Posterior vena cava (tissue), 2 donors: ENCODE measurements around the gene CARMIL1. TPM values are rescaled to one million over a fixed set of nuclear protein-coding genes. Genes with fewer than 3 reads are reported as not detected.
"Not testable (repeated sequence)": the region's sequence is repeated elsewhere in the genome, so short reads cannot be mapped to it uniquely, and the experiment has no call there.

Experiments used
- DNase-seq: peaks from one replicate; pipeline ENCODE4 v3.0.0-alpha.2; 2020; ENCODE audit warnings: low spot score
- intact Hi-C, 2 donors: fragments of 100-400 bp; cut with DNase I; formaldehyde crosslinking; loops; one replicate each; pipeline versions ENCODE4 v1.14.1 to v1.14.2; 2022 to 2023
- total RNA-seq, 2 donors: library from RNA; stranded (reverse); fragmentation: NEBNext Ultra II Directional; extraction: Animal tissue kit (Norgen Biotek cat#: 25700); gene quantifications; one replicate each; pipeline ENCODE4 v1.2.1, GENCODE V29; 2021
- donor health status: DM: yes; HTN: yes; CAD: no.
- donor health status: DM: yes; HTN: yes; CAD: no.

Gene CARMIL1
- total RNA-seq, 2 donors from 2014 or later = 19.8 to 20.4 TPM

DNA sequence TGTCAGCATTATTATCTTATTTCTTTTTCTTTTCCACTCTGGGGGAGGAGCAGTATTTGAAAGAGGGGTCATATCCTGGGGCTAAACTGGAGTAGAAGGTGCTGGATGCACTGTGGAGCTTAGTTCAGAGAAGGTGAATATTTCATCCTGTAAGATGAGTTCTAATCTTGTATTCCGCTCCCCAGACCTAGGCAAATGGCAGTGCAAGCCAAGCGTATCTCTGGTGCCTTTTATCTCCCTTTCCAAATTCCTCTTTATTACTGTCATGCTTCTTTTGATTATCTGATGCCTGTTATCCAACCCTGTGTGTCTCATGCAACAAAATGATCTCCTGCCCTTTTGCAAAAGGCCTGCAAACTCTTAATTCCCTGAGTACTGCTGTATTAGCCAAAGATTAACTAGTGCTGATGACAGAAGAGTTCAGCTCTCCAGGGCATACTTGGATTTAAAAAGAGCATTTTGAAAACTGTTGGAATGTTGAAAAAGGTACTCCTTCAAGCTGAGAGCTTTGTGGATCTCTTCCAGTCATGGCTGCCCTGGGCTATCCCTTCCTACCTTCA, 138.0 kb downstream of the CARMIL1 start:
- intact Hi-C loops = no loop called here

DNA sequence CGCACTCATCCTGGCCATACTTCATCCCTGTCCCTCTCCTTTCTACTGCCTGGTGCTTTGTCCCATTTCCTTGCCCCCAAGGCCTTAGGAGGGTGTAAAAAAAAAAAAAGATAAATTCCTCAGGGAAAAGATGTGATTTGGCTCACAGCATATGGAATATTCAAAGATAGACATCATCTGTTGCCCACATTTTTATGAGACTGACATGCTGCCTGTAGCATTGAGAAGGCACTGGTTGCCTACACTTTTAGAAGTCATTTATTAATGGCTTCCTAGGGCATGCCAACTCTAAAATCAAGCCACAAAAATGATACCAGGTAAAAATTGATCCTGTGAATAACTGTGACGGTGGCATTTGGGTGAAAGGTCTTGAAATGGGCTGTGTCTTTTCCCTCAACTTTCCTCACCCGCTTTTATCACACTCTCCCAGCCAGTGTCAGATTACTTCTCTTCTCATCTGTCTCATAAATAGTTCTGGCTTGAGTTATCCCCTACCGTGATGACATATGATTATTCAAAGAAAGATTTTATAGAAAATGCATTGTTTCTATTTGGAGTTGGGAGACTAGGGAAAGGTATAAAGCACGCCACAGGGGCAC, 139.4 kb downstream of the CARMIL1 start:
- intact Hi-C loops = no loop called here
- DNase-seq = no peak

More for the DNA sequence above, 138.0 kb downstream of the CARMIL1 start:
- no peak for DNase-seq

DNA sequence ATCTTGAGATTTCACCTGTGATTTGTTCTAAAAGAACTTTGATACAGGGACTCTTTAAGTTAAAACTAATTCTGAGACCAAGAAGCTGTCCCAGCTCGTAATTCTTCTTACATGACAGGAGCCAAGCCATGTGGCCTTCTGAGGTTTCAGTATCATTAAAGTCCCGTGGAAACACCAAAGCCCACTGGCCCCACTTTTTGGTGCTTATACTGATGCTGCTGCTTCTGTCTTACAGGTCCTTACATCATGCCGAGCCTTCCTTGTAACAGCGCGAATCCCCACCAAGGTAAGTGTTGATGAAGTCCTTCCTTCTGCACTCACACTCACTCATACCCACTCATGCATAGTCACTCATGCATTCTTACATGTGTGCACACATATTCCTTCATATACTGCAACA, 140.7 kb downstream of the CARMIL1 start:
- no peak for DNase-seq
- intact Hi-C loops = no loop called here

DNA sequence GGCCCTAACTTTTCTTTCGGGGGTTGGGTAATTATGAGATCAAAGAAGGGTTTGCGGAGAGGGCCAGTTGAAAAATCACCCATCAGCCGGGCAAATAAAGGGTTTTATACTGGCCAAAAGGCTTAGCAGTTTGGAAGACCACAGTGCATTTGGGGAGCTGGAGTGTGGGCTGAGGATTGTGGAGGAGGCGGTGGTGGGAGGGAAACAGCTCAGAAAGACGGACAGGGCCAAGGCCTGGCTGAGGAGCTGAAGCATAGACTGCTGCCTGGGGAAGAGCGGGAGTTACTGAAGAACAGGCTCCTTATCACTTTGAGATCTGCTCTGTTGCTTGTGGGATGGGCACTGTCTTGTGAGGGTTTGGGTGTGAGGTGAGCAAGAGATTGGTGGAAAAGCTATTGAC, 144.2 kb downstream of the CARMIL1 start:
- intact Hi-C loops = no loop called here
- DNase-seq = no peak

DNA sequence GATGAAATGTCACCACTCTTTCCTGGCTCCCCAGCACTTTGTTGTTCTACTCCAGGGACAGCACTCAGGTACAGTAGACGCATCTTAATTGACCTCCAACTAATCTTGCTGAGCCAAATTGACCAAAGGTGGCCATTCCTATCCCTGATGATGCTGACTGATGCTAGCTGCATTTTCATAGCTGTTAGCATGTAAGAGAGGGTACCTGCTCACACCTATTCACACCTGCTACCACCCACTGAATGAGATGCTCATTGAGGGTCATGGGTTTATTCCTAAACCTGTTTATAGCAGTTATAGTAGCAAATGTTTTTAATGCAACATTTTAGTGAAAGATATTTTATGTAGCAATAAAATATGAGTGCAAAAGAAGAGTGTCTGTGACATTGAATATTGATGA, 145.1 kb downstream of the CARMIL1 start:
- intact Hi-C loops = no loop called here
- DNase-seq = no peak

DNA sequence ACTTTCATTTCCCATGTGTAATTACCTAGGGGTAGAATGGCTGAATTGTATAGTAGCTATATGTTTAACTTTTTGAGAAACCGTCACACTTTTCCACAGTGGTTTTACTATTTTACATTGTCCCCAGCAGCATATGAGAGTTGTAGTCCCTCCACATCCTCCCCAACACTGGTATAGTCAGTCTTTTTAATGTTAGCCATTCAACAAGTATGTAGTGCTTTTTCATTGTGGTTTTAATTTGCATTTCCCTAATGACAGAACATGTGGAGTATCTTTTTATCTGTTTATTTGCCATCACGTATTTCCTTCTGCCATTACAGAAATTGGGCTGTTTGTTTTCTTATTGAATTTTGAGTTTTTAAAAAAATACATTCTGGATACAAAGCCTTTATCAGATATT, 148.4 kb downstream of the CARMIL1 start:
- intact Hi-C loops = no loop called here
- DNase-seq = no peak

DNA sequence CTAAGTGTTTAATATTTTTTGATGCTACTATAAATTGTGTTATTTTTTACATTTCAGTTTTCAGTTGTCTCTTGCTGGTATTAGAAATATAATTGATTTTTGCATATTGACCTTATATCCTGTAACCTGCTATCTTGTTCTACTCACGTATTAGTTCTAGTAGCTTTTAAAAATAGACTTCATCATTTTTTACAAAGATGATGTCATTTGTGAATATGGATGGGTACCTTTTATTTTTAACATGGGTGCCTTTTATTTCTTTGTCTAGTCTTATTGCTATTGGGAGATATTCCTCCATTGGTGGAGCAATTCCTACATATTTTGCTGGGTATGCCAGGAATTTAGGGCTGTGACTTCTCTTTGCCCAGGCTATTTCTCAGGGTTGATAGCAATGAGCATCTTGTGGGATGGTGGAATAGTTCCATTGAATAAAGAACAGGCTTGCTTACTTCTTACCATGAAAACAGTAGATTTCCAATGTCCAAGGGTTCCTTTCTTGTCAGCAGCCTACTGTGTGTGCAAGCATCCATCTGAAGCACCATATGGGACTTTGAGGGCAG, 149.7 kb downstream of the CARMIL1 start:
- no peak for DNase-seq
- intact Hi-C loops = no loop called here

DNA sequence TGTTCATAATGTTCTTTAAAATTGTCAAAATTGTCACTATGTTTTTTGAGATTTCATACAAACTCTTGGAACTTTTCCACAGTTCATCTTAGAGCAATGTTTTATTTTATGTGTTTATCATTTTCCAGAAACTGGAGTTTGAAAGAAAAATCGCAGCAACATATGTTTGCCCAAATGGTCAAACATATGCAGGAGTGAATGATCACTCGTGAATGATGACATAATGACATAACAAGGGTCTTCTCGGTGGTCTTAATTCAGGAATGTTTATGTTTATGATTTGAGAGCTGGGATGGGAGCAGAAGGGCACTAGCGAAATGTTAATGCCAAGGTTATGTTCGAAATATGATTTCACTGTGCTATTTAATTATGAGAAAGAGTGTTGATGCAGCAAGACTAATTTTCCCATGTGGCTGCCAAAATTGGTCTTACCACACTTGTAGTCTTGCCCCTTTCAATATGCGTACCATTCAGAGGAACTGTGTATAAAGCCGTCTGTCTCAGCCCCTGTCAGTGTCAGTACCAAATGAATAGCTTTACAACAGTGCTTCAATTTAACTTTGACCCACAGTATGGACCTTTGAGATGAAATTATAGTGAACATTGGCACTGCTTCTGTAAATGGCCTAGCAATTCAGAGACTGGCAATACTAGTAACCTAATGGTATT, 152.3 kb downstream of the CARMIL1 start:
- intact Hi-C loops = no loop called here
- no peak for DNase-seq

DNA sequence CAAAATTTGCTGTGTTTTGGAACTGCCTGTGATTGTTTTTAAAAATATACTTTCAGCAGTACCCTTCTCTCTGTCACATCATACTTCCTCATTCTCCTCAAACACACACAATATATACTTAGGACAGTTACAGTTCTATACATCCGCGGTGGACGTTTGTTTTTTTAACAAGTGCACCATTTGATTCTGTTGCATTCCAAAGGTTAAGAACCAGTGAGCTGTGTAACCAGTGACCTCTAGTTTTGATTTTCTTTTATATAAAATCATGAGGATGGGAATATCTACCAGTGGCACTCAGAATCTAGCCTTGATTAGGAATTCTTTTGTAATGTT, 152.8 kb downstream of the CARMIL1 start:
- intact Hi-C loops = no loop called here
- no peak for DNase-seq

DNA sequence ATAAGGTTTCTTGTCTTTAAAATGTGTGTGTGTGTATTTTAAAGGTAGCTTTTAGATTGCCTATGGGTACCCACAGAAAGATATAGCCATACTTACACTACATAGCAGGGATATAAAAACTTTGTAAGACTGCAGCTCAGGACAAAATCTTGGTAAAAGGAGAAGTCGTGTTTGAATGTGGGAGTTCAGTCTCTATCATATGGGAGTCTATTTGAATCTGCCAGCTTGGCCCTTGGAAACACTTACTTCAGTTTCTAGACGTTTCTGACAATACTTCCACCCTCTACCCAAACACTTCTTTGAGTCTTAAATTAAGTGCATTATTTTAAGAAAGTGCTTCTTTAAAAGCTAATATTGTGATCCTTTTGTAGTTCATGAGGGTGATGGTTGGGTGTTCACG, 155.7 kb downstream of the CARMIL1 start:
- no peak for DNase-seq
- intact Hi-C loops = no loop called here

DNA sequence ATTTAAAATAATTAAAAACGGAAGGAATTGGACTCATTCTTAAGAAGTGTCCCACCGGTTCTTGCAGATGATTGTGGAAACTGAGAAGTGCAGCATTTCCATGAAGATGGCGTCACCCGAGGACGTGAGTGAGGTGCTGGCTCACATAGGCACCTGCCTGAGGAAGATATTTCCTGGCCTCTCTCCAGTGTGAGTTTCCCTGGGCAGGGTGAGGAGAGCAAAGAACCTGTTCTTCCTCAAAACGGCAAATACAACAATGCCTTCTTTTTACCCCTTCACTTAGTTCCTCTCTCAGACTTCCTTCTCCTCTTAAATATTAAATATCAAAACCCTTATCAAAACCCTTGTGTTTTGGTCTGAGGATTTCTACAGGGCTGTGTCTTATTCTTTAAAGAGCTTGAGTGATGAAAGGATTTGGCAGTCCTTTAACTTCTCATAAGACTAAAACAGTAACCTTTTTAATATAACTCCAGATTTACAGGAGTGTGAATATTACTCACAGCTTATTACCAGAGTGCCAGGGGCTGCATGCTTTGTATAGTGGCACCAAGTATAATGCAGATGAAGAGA, 156.3 kb downstream of the CARMIL1 start:
- intact Hi-C loops = no loop called here

DNA sequence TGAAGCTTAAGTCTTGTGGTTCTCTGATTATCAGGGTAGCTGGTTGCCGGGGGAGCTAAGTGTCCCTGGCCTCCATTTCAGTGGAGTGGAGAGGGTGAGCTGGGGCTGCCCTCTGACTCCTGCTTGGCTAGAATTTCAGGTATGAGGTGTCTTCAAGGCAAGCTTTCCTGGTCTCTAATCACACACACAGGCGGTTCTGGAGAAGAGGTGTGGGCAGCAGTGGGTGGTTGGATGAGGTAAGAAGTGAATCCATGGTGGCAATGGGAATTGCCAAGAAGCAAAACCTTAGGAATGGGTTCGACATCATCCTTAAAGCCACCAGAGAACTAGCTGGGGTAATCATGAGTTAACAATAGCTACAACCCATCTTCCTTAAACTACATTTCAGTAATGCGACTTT, 157.6 kb downstream of the CARMIL1 start:
- no peak for DNase-seq
- intact Hi-C loops = no loop called here

More for the DNA sequence above, 156.3 kb downstream of the CARMIL1 start:
- no peak for DNase-seq

DNA sequence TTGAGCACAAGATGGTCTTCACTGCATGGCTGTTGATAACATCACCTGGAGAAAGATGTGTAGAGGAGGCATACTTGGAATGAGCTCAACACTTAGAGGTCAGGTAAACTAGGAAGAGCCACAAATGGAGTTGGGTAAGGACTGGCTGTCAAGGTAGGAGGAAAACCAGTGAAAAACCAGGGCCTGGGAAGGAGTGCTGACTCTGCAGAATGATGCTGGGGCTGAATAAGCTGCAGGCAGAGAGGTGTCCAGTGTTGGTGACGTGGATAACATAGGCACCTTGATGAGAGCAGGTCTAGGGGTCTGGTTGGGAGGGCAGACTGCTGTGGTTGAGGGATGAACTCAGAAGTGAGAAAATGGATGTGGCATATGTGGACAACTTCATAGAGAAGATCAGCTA, 160.2 kb downstream of the CARMIL1 start:
- no peak for DNase-seq
- intact Hi-C loops = no loop called here

DNA sequence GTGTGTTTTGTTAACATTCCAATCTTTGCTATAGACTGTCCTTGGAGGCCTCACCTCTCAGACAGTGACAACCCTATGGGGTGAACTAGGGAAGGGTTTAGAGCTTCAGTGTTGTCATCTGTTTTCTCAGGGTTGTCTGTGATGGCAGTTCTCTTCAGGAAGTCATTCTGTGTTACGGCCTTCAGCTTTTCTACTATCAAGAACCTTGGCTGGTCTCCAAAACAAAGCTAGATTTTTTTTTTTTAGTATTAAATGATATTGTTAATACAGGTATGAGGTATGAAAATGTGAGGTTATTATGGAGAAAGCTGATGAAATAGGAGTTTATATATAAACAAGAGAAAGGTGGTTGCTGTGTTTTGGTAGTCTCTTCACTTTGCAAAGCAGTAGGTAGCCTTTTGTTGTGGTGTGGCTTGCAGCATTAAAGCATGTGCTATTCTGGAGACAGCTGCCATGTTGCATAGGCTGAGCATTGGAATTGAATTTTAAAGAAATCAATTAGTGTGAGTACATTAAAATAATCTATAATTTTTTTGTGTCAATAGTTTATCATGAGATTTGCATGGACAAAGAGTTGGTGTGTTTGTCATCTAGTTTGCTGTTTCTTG, 162.6 kb downstream of the CARMIL1 start:
- intact Hi-C loops = no loop called here

DNA sequence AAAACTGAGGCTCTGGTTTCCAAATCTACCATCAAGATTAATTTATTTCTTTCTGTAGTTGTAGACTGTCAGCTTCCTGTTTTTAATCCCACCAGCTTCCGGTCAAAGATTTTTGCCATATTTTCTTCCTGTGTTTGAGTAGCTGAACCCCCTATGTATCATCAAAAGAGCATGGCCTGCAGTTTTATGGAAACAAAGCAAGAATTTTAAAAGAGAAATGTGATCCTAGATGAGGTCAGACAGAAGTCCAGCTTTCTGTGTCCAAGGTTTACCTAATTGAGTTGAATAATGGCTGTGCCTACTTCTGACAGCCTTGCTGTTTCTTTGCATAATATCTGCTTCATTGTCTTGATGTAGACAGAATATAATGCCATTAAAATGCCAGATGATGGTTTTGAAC, 163.7 kb downstream of the CARMIL1 start:
- intact Hi-C loops = no loop called here
- no peak for DNase-seq

More for the DNA sequence above, 162.6 kb downstream of the CARMIL1 start:
- DNase-seq = no peak

DNA sequence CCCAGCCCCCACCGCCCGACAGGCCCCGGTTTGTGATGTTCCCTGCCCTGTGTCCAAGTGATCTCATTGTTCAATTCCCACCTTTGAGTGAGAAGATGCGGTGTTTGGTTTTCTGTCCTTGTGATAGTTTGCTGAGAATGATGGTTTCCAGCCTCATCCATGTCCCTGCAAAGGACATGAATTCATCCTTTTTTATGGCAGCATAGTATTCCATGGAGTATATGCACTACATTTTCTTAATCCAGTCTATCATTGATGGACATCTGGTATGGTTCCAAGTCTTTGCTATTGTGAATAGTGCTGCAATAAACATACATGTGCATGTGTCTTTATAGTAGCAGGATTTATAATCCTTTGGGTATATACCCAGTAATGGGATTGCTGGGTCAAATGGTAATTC, 165.3 kb downstream of the CARMIL1 start:
- DNase-seq, intact Hi-C loops: not testable (repeated sequence)

DNA sequence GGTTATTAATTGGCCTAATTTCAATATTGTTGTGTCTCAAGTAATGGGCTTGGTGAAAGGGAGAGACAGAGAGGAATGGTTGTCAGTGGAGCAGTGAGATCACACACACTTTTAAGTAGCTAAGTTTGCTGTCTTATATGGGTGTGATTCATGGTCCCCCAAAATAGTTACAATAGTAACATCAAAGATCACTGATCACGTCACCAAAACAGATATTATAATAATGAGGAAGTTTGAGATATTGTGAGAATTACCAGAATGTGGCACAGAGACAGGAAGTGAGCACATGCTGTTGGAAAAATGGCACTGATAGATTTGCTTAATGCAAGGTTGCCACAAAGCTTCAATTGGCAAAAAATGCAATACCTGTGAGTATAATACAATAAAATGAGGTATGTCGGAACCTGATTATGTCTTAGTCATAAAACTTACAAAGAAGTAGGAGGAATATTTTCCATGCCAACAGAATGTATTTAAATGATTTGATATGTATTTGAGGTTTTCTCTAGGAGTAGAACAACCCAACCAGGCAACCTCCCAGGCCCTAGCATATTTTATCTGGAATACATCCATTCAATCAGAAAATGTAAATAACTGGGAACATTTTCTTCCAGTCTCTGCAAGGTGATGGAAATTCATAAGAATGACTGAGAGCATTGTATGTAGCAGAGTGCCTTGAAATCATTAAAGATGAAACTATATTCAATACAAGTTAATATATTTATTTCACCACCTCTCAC, 167.8 kb downstream of the CARMIL1 start:
- intact Hi-C loops = no loop called here
- DNase-seq = no peak

DNA sequence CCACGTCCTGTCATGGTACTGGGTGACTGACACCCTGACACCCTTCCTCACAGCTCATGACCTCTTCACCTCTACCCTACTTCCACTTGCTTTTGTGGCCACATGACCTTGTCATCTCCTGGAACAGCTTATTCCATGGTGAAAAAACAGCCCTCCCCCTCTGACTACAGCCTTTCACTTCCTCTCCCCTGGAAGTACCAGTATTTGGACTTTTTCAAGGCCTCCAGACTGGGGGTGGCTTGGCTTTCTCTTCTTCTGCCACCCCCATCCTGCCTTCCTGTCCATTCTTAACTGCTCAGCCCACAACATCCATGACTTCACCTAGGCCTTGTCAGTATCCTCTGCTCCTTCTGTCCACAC, 168.4 kb downstream of the CARMIL1 start:
- intact Hi-C loops = no loop called here
- DNase-seq = no peak

DNA sequence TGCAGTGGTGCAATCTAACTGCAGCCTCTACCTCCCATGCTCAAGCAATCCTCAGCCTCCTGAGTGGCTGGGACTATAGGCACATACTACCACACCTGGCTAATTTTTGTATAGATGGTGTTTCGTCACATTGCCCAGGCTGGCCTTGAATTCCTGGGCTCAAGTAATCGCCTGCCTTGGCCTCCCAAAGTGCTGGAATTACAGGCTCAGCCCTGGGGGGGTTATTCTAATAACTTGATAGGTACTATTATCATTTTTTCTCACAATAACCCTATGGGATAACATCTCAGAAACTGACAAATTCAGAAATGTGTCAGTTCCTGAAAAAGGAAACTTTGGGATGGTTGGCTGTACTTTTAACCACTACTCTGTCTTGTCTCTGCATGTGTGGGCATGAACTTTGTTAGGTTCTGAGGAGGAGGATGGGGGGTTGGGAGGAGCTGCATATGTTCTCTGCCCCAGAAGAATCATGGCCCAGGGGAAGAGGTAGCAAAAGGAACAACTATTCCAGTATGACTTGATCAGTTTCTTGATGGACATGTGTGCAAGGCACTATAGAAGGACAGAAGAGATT, 169.9 kb downstream of the CARMIL1 start:
- intact Hi-C loops = no loop called here
- DNase-seq = no peak
